Hematopoietic multipotent progenitor cell treated with erythropoietin and hydrocortisone succinate and interleukin-3 and kit ligand, for 4 days (in vitro differentiated cells): ENCODE results near the gene WNT5B.
"Not testable (repeated sequence)": the region's sequence is repeated elsewhere in the genome, so short reads cannot be mapped to it uniquely, and the experiment has no call there.

Experiments
- DNase-seq: peaks from one replicate; pipeline ENCODE4 v3.0.0-alpha.2; 2015

WNT5B gene

DNA sequence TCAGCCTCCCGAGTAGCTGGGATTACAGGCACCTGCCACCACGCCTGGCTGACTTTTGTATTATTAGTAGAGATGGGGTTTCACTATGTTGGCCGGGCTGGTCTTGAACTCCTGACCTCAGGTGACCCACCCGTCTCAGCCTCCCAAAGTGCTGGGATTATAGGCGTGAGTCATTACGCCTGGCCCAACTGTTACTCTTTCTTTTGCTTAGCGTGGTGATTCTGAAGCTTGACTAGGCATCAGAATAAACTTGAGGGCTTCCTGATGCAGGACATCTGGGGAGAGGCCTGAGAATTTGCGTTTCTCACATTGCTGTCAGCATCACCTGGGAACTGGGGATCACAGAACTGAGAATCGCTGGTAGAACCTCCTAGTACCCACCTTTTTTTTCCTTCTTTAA, 26.3 kb upstream of the WNT5B start:
- not testable (repeated sequence) for DNase-seq

DNA sequence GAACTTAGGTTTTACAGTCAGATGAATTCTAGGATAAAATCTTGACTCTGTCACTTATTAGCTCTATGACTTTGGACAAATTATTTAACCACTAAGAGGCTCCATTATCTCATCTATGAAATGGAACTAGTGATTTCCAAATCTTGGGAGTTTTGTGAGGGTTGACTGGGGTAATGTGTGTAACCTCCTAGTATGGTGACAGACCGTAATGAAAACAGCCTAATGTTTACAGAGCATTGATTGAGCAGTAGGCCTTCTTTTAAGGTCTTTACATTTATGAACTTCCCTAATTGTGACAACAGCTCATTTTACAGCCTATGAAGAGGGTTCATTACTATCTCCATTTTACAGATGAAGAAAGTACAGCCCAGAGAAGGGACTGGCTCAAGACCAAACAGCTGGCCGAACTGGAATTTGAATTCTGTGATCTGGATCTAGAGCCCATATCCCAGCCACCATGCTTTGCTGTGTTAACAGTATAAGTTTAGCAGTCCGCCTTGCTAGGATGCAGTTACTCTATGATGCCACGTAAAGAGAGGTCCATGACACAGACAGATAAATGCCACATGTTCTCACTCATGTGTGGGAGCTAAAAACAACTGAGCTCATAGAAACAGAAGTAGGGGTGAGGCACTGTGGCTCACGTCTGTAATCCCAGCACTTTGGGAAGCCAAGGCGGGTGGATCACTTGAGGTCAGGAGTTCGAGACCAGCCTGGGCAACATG, 25.6 kb upstream of the WNT5B start:
- DNase-seq: no peak

DNA sequence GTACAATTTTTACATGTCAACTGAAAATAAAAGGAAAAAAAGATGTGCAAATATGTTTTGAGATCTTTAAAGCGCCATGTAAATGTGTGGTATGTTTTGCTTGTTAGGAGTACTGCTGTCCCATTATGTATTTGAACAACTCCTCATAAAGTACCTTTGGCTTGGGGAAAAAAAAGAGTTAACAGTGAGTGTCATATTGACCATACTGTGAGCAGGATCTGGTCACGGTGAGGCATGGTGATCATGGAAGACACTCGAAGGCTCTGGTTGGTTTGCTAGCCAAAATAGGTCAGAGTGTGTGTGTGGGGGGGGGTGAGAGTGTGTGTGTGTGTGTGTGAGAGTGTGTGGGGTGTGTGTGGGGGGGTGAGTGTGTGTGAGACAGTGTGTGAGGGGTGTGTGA, 24.6 kb upstream of the WNT5B start:
- no peak for DNase-seq

DNA sequence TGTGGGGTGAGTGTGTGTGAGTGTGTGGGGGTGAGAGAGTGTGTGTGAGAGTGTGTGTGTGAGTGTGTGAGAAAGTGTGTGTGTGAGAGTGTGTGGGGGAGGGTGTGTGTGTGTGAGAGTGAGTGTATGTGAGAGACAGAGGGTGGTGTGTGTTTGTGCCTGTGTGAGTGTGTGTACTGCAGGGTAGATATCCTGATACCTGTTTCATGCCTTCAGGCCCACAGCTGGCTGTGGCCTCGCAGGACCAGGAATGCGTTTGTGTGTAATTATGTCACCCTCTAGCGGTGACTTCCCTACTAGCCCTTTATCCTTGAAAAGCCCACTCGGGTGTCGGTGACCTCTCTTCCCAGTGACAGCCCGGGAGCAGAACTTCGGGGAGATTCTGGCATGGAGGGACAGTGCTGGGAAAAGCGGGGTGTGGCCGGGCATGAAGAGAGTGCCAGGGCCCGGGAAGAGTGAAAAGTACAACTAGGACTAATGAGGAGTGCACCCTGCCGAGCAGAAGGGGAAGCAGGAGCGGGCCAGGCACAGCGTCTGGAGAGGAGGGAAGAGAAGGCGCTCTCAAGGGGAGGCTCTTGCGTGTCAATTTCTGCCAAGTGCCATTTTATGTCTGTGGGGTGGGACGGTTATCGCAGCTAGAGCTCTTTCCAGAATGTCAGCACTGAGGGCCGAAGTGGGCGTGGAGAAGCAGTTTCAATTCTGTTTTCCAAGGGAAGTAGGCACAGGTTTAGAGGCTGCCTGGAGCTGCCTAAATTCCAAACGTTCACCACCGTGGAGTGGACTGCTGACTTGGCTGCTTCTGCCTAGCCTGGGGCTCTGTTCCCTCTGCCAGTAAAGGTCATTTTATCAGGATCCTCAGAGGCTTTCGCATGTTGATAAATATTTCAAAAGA, 23.7 kb upstream of the WNT5B start:
- DNase-seq: peak; percentile 91

DNA sequence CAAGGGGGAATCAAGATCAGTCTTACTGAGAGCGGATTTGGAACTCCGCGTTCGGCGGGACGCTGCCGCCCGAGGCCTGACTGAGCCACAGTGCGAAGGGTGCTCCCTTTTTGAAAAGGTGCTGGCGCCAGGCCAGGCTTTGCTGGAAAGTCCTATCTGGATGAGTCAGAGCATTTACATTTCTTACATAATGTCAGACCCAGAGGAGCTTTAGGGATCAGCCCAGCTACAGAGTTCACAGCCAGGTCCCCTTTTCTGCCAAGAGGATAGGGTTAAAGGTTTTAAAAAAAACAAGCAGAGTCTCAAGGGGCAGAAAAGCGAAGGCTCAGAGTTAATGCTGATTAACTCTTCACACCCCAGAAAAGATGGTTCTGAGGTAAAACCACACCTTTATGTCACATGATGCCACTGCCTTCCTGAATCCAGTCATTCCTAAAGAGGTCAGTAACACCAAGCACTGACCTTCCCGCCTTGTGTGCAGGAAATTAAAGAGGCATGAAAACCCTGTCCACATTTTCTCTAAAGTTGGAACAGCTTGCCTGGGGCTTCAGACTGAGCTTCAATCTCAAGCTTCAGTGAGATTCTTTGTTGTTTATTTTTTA, 22.9 kb upstream of the WNT5B start:
- peak; percentile 84 for DNase-seq

DNA sequence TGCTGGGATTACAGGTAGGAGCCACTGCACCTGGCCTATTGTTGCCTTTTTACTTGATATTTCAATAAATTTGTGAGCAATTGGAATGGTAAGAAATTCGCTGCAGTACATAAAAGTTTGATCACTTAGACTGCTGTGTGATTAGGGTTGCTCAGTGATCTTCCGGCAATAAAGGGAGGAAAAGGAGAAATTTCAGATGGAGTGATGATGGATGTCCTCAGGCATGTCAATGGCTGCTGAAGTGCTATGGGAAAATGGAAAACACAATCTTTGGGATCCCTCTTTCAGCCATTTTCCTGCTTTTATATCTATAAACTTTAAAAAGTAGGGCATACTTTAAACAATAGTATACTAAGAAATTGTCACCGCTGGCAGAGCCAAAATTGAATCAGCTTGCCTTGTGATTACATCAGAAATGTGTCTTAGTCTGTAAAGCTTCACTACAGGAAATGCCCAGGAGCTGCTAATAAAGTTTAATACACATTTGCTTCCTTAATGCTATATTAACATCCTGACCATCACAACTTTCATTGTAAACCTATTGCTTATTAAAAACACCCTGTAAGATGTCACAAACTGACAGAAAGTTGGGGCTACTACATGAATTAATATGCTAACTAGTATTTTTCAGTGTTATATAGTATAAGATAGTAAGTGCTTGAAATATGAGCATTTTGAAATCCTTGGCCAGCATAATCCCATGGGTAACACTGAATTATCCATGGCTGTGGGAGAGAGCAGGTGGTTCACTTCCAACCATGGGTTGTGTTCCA, 20.9 kb upstream of the WNT5B start:
- DNase-seq: no peak

DNA sequence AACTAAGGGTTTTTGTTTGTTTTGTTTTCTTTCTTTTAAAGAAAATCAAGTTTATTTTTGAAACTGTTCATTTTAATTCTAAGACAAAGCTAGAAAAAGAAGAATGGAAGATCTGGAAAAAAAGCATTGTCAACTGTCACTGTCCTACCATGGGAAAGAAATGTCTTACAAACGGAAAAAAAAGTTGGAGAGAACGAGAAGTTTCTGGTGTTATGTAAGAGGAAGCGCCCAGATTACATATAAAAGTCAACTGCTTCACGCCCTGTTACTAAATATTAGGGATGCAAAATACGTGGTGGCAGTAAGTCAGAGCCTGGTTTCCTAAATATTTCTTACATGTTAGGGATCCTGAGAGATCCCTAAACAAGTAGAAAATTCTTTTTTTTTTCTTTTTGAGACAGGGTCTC, 20.3 kb upstream of the WNT5B start:
- DNase-seq: no peak

DNA sequence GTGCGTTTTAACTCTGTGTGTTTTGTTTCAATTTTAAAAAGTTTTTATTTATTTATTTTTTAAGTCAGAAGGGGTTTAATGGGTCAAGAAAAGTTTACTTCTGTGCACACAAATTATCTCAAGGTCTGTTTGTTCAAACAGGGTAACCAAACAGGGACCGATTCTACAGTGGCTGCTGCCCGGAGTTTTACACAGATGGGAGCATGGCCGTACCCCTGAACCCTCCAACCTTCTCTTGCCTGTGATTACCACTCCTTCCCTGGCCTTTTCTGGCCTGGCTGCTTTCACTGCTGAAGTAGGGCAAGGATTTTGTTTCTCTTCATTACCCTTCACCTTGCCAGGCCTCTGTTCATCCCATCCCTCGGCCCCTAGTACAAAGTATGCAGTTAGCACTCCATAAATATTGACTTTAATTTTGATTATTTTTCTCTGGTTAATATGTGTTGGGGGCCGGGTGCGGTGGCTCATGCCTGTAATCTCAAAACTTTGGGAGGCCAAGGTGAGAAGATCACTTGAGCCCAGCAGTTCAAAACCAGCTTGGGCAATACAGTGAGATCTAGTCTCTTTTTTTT, 18.9 kb upstream of the WNT5B start:
- no peak for DNase-seq

DNA sequence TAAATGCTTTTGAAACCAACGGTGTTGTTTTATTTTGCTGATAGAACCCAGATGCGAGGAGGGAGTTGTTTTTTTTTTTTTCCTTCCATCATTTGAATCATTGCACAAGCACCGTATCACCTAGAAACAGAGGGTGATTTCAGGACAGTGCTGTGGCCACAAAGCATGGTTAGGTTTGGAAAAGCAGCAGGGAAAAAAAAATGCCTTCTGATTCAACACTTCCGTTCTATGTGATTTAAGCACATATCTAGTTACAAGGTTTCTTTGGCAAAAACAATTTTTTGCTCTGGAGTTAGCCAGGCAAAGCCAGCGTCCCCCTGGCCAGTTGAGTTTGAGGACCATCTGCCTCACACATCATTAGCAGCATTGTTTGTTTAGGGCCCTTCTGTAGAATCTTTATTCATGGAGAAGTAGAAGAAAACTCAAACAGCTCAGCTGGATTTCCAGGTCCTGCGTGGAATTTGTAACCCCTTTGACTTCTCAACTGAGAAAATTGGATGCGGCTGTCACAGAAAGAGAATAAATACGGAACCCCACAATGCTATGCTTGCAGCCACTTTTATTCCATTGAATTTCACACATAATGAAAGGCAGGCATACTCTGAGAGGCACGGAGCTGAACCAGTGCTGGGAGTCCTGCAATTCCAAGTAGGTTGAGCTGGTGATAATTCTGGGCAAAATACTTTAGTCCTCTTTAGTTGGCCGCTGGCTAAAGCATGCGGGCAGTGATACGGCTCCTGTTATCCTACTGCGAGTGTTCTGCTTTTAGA, 17.0 kb upstream of the WNT5B start:
- no peak for DNase-seq

DNA sequence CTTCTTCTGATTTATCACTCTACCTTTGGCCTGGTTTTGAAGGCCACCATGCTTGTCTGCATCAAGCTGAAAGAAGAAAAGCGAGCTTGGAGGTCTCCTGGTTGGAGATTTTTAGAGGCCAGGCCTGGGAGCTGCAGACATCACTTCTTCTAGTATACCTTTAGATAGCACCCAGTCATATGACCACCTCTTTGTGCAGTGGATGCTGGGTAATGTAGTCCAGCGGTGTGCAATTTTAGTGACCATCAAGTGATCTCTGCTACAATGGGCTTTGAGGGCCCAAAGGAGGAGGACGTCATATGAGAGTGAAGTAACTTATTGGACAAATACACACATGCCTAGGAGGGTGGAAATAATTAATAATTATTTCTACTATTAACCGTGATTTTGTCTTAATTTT, 15.2 kb upstream of the WNT5B start:
- peak; percentile 35 for DNase-seq

DNA sequence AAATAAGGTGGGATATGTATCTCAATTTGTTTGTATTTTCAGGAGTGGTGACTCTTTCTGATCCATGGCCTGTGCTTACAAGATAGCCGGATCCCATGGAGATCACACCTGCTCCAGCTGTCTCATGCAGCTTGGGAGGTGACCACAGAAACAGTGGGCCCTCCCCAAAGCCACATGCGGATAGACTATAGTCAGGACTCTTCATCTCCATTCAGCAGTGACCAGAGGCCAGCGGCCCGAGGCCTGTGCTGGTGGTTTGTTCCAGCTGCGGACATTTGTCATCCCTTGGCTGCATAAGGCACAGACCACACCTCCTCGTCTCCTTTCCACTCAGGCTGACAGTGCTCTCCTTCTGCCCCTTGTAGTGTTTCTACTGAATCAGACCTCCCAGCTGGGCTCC, 14.7 kb upstream of the WNT5B start:
- no peak for DNase-seq

DNA sequence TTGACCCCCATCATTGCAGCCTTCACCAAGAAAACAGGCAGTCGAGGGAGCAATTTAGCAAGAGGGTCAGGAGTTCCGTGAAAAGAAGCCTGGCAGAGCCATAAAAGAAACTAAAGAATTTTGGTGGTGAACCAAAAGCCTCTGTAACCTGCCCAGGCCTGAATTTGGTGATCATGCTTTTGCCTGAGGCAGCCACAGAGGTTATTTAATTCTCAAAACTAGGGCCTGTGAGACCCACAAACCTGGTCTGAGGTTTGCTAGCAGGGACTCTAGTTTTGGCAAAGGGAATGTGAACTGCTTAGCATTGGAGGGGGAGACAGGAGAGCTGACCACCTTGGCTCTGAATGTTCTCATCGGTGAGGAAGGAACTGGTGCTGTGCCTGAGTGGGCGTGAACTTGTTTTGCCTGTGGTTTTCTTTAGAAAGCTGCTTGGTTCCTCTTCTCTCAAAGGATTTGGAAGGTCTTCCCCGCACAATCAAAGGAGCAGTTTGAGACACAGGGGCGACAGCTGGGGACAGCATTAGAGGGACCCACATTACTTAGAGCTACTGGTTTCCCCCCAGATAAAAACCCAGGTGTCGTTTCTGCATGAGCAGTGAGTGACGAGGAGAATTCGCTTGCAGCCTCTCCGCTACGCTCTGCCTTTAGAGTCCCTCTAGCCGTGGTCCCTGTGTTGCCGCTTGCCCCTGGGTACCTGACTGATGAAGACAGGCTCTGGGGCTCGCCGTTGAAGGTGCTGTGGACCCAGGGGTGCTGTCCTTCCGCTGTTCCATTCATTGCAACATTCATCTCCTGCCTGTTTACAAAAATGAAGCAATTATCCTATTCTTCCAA, 12.6 kb upstream of the WNT5B start:
- peak; percentile 68 for DNase-seq

DNA sequence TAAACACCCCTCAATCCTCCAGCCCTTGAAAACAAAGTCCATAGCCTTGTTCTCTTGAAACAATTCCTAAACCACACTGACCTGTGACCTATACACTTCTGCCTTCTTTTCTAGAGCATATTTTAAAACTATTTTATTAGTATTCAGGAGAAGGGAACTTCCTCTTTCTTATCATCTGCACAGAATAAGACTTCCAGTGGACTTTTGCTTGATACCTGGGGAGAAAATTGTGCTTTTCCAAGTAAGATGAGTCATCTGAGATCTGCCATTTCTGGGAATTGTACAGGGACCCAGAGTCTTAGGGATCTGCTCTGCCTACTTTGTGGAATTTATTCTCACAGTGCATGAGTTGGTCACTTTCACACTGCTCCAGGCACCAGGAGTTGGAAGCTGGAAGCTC, 10.5 kb upstream of the WNT5B start:
- peak; percentile 41 for DNase-seq

DNA sequence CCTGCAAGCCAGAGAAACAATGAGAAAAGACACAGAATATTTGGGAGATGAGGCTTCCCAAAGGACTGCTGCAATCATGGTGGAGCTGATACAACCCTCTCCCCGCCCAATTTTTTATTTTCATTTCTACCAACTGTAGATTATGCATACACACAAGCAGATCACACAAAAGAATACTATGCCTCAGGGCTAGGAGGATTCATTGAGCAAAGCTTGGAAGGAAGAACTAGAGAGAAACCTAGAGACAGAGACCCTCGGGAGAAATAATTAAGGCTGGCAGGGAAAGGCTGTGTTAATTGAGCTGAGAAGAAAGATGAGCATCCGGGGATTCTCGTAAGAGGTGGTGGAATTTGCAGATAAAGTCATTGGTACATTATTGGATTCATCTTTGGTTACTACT, 9.9 kb upstream of the WNT5B start:
- DNase-seq: no peak

DNA sequence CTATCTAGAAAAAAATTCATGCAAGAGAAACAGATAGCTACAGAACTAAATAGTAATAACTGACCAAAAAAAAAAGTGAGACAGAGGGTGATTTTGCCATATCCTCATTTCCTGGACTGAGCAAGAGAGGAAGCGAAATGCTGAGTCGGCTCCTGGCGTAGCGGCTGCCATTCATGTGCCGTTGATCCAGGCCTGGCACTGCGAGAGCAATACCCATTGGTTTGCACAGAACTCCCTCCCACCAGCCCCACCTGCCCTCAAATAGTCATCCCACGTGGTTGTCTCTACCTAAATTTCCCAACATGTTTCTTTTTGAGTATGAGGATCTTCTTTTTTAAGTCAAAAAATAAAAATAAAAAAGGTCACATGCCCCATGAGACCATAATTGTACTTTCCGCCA, 9.4 kb upstream of the WNT5B start:
- DNase-seq: peak; percentile 77

DNA sequence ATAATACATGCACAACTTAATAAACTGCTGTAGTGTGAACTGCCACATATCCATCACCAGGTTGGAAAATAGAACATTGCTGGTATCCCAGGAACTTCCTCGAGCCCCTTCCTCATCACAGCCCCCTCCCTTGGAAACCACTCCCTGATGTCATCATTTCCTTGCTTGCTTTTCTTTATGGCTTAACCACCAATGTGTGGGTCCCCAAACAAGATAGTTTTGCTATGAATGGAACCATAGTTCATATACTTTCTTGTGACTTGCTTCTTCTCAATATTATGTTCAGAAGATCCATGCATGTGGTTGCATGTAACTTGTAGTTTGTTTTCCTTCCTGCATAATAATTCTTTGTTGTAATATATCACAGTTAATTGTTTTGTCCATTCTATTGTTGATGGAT, 8.9 kb upstream of the WNT5B start:
- DNase-seq: no peak

DNA sequence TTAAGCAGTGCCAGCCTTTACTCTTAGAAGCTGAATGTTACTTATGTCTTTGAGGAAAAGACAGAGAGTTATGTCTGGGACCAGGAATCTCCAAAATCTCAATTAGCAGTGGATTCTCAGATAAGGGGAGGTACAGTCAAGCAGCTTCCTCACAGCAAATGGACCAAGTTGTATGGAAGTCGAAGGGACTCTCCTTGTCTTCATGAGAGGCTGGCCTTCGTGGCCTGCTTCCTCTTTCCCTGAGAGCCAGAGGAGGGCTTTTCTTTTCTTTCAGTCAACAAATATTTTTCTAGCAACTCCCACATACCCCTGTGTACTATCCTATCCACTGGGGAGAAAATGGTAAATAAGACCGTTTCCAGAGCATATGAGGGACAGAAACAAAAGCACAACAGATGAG, 6.6 kb upstream of the WNT5B start:
- DNase-seq: no peak

DNA sequence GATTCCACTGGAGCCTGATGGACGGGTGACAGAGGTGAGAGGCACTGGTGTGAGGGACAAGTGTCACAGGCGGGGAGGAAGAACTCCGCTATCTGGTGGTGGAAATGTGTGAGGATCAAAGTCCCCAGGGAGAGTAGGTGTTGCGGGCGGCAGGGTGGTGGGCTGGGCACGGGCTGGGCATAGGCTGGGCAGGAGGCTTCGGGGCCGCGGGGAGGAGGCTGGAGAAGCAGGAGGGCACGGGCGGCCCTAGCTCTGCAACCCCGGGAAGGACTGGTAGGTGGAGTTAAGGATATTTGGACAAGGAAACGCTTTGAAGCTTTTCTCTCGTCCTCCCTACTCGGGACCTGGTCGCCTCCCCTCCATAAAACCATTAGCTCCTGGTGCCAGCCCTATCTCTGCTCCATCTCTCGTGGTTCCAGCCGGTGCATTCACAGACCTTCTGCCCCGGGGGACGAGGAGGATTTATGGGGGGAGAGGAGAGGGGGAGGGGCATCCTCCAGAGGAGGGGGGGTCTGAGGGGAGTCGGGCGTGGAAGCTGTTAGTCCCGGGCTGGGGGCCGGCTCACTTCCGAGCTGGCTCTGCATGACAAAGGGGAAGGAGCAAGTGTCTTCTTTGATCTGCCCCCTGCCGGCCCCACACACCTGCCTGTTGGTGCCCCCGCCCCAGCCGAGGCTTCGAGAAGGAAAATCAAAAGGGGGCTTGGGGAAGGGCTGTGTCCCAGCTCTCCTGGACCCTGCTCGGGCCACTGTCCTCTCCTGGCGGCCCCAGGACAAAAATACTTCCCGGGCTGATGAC, 504 bp downstream of the WNT5B start:
- peak; percentile 45 for DNase-seq

DNA sequence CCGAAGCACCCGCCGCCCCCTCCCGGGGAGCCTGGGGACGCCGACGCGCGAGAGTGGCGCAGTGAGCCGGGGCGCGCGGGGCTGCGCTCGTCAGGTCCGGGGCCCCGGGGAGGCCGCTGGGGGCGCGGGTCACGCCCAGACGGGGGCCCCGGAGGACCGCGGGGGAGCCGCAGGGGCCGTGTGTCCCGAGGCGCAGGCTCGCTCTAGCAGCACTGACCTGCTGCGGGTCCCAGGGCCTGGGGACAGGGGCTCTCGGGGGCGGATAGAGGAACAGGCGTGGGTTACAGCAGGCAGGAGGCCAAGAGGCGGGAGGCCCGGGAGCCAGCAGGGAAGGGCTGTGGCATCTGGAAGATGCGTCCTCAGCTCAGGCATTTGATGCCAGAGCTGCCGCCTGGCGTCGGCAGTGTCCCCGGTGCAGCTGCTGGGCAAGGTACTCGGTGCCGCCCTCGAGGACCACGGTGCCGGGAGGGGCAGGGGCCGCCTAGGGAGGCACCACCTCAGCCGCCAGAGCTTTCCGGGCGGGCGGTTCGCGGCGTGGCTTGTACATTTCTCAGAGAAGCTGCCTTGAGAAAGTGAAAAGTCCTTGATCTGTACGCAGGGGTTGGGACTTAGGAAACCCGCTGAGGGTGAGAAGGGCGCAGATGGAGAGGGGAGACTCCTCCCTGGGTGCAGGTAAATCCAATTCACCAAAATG, 1.2 kb downstream of the WNT5B start:
- peak; percentile 46 for DNase-seq
